HG03442 (cell line): ENCODE data around the gene LKAAEAR1.

Experiments used
- ATAC-seq: cut with Tn5 transposase; IDR thresholded peaks from one replicate; pipeline ENCODE4 v1.9.1; 2021; ENCODE audit warnings: mild to moderate bottlenecking, moderate library complexity; ENCODE audit not compliant: unreplicated experiment

Gene LKAAEAR1

DNA sequence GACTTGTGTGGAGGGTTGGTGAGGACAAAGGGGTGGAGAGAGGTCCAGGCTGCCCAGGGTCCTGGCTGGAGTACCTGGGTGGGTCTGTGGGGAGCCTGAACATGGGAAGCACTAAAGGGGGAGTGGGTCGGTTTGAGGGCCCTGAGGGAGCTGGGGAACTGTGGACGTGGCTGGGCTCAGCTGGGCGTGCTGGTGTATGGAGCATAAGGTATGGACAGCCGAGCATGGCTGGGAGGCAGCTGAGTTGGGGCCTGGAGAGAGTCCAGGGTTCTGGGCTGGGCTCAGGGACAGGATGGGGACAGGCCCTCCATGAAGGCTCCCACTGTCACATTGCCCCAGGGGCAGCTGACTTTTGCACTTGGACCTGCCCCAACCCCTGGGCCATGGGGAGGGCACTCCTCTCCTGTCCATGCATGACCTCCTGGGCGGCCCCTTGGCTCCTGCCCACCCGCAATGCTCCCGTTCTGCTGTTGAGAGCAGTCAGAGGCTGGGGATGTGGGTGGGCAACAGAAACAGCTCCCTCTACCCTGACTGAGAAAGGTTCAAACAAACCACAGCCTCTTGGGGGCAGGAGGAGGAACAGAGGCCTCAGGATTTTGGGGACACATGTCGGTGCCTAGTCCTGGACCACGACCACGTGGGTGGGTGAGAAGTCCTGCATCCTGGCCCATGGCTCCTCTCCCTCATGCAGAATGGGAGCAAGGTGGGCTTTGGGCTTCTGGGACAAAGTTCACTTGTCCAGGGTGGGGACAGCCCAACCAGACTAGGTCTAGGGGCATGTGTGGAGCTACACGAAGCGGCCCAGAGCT is 43.8 kb downstream of the LKAAEAR1 start:
- no peak for ATAC-seq

DNA sequence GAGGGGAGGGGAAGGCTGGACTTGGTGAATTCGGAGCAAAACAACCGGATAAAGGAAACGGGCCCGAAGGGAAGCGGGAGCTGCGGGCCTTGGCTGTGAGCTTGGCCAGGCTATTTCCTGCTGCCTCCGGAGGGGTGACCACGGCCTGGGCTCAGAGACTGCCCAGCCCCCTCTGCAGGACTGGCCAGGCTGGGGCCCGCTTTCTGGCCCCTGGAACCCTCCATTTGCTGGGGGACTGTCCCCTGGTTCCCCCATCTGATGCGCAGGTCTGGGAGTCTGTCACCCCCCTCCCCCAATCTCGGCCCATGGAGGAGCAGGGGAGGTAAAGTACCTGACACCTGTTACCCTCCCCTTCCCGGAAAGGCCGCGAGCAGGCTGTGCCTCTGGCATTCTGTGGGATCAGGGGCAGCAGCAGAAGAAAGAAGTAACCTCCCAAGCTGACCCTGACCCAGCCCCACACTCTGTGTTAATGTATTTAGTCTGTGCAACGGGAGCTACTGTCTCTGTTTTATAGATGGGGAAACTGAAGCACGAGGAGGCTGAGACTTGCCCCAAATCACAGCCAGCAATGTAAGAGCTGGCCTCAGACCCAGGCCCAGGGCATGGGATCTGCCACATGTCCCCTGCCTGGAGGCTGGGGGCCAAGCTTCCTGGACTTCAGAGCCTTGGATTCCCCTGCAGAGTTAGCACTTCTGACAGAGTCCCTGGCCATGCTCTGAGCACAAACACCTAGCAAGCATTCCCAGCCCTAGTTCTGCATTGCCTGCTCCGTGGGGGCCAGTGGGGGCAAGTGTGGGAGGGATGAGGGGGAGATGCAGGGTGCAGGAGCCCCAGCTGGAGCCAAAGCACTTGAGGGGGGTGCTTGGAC is 44.7 kb downstream of the LKAAEAR1 start:
- no peak for ATAC-seq

DNA sequence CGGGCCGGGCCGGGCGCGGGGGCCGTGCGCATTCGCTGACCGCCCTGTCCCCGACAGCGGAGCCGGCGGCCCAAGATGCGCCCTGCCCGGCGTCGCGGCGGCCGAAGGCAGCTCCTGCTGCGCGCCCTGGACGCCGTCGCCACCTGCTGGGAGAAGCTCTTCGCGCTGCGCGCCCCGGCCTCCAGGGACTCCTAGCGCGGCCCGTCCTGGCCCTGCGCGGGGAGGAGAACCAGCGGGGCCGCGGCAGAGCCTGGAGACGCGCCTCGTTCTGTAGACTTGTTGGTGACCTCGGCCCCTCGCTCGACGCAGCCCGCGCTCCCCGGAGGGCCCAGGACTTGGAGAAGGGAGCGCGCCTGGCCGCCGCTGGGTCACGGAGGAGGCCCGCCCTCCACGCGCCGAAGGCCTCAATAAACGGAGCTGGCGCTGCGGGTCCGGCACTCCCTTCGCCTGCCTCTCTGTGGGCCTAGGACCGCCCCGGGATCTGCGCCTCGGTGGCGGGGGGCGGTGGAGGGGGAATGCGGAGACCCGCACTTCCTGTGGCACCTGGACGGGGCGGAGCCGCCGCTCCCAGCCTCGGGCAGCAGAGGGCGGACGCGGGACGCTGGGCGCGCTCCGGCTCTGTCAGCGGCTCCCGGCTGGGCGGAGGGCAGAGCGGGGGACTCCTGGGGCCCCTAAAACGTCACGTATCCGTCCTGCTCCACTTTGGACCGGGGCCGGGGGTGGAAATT is 45.5 kb downstream of the LKAAEAR1 start:
- peak; percentile 41 for ATAC-seq

DNA sequence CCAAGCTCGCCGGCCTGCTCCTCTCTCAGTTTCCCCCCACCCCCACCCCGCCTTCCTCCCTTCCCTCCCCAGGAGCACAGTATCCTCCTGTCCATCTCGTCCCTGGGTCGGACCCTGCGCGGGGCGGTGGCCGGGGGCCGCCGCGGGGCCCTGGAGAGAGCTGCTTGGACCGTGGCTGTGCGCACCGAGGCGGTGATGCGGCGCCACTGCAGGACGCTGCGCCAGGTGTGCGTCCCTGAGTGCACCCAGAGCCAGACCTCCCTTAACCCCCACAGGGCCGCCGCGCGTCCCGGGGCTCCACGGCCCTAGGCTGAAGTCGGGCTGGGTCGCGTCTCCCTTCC is 46.0 kb downstream of the LKAAEAR1 start:
- peak; percentile 27 for ATAC-seq

DNA sequence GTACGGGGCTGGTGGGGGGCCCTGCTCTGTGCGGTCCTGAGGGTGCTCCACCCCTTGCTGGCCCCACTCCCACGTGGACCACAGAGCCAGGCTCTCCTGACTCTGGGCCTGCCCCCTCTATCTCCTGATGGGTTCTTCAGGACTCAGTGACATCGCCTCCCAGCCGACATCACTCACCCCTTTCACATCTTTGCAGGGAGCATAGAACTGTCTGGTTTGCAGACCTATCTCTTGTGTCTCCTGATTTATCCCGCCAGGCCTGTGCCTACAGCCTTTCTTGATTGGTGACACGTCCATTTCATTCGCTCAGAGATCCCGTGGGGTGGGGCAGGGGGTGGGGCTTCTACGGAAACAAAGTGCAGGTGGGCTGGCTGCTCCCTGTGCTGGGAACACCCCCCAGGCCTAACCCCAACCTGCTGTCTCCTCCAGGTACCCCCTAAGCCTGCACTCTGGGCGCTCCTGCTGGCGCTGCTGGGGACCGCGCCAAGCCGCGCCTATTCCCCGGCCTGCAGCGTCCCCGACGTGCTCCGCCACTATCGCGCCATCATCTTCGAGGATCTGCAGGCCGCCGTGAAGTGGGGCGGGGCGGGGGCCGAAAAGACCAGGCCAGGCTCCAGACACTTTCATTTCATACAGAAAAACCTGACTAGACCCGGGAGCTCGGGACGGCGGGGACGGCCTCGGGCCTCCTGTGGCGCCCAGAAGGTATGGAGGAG is 46.5 kb downstream of the LKAAEAR1 start:
- no peak for ATAC-seq

DNA sequence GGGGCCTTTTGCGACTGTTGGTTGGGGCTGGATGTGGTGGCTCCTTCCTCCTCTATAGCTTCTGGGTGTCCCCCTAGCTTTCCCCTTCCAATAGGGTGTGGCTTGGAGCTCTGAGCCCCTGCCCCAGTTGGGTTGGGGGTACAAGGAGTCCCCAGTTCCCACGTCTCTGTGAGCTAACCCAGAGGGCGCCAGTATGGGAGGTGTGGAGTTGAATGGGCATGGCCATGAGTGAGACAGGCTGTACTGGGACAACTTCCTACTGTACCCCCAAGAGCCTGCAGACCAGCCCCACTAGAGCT is 47.0 kb downstream of the LKAAEAR1 start:
- no peak for ATAC-seq

DNA sequence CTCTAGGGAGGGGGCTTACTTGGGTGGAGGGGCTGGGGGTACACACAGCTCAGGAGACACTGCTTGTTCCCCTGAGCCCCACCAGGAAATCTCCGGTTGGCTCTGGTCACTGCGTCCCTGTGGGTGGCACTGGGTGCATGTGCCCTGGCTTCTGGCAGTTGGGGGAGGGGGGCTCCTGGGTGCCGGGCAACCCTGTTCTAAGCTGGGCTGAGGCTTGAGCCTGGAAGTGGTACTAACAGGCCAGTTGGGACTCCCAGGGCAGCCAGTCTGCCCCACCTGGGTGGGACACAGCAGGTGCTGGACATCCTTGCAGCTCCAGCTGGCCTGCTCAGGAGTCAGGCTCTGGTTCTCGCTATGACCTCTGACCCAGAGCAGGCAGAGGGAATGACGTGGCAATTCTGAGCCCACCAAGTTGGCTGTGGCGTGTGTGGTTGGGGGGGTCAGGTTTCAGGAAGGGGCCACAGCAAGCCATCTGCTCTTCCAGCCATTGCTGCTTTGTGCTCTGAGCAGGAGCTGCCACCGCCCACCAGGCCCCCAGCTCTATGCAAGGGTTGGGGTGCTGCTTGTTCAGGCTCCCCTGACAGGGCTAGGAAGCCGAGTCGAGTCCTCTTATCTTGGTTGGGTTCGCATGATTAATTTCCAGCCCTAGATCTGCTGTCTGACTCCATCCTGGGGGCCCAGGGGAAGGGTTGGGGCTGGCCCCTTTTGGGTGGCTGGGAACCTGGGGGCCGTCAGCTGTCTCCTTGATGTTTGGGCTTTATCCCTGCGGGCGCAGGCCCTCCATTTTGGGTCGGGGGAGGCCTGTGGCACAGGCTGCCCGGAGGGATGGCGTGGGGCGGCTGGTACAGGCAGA is 47.6 kb downstream of the LKAAEAR1 start:
- ATAC-seq = no peak

DNA sequence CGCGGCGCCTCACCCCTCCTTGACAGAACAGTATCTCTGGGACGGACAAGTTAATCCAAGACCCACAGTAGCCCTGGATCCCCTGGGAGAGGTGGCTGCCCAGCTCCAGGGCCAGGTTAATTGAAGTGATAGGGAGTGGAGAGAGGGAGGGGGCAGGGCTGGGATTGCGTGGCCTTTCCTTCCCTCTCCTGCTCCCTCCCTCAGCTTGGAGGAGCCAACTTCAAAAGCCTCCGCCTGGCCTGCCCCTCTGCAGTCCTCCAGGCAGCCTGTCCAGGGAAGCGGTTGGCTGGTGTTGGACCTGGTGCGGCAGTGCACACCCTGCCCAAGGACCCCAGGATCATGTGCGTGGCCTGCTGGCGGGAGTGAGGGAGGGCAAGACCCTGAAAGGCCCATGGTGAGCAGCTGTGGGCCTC is 48.3 kb downstream of the LKAAEAR1 start, which contains the start of gene C20orf204:
Gene C20orf204, plus strand, starts transcription at position 250 of the 413 bp plus-strand sequence. Its CDS starts 142 bp downstream, at position 392.
- no peak for ATAC-seq

DNA sequence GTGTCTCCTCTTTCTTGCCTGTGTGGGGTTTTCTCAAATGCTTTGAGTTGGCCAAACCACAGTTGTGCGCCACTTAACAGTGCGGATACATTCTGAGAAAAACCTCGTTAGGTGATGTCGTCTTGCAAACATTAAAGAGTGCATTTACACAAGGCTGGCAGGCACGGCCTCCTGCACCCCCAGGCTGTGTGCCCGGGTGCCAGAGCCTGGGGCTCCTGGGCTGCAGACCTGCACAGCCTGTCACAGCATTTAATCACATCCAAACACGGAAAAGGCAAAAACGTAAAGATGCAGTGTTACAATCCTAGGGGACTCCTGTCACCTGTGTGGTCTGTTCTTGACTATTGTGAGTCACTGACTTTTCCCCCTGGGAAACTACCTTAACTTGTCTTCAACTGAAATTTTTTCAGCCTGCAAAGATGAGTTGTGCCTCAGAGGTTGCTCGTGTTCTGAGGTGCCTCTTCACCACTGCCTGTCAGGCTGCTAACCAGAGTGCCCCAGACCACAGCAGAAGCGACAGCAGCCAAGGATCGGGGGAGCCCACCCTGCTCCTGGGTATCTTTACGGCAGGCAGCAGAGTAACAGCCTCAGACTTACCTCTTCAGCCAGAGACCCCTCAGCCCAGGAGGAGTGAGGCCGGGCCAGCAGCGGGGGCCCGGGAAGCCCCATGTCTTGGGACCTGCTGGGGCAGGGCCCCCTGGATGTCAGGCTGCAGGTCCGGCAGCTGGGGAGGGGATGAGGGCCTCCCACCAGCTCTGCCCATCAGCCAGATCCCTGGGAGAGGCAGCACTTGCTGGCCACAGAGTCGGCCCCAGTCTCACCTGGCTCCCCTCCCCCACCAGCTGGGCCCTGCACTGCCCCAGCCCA is 48.9 kb downstream of the LKAAEAR1 start:
- ATAC-seq = no peak

DNA sequence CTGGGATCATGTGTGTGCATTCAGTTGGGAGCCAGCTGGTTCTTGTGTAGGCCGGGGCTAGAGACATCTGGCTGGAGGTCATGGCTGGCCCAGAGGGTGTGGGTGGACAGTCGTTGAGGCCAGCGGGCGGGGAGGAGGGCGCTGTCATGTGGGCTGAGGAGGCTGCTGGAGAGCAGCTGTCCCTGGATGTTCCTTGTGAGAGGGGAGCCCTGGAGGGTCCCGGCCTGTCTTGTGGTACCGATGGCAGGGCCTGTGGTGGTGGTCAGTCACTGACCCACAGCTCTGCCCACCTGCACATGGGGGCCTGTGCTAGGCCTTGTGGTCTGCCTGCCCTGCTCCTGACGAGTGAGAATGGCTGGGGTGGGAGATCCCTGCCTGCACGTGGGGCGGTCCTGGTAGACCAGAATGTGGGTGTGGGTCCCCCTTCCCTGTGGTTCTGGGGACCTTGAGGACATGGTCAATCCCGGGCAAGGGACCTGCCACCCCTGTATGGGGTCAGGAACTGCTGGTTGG is 50.2 kb downstream of the LKAAEAR1 start:
- ATAC-seq = no peak
